Measurements from ENCODE around the gene ALG9. TPM values are rescaled to one million over a fixed set of nuclear protein-coding genes. Genes with fewer than 3 reads are reported as not detected.
A peak's percentile ranks its signal among the peaks of the same experiment; 100 is the strongest.

The ALG9 gene
- total and polyA plus RNA-seq, 10 of the 15 experiments (the other 5 are each of a cell fraction or from before 2014, with no cell fraction given): 10.8 to 41.6 (median 25.5) TPM

DNA sequence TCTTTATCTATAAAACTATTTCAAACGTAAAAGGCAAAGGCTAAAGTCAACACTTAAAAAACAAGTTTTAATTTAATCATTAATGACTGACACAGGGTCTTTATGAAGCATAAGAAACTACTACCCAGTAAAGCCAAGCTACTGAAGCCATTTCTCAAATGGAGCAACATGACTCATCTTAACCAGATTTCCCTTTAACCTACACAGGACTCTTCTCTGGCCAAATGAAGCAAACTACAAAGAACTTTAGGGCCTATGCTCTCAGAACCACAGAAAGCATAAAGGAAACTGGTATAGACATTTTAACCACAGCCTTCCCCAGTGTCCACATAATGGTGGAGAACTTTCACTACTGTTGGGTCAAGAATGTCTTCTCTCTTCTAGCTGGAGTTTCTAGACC lies 34.7 kb downstream of the ALG9 start (continued):
- TF ChIP-seq, protein P1, sequence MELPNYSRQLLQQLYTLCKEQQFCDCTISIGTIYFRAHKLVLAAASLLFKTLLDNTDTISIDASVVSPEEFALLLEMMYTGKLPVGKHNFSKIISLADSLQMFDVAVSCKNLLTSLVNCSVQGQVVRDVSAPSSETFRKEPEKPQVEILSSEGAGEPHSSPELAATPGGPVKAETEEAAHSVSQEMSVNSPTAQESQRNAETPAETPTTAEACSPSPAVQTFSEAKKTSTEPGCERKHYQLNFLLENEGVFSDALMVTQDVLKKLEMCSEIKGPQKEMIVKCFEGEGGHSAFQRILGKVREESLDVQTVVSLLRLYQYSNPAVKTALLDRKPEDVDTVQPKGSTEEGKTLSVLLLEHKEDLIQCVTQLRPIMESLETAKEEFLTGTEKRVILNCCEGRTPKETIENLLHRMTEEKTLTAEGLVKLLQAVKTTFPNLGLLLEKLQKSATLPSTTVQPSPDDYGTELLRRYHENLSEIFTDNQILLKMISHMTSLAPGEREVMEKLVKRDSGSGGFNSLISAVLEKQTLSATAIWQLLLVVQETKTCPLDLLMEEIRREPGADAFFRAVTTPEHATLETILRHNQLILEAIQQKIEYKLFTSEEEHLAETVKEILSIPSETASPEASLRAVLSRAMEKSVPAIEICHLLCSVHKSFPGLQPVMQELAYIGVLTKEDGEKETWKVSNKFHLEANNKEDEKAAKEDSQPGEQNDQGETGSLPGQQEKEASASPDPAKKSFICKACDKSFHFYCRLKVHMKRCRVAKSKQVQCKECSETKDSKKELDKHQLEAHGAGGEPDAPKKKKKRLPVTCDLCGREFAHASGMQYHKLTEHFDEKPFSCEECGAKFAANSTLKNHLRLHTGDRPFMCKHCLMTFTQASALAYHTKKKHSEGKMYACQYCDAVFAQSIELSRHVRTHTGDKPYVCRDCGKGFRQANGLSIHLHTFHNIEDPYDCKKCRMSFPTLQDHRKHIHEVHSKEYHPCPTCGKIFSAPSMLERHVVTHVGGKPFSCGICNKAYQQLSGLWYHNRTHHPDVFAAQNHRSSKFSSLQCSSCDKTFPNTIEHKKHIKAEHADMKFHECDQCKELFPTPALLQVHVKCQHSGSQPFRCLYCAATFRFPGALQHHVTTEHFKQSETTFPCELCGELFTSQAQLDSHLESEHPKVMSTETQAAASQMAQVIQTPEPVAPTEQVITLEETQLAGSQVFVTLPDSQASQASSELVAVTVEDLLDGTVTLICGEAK (IDR thresholded peaks at IDR 0.05; ENCODE audit: borderline replicate concordance): no peak
- TF ChIP-seq ZNF207 (IDR thresholded peaks at IDR 0.05; ENCODE audit: borderline replicate concordance) (no peak), SMAD1 (IDR thresholded peaks at IDR 0.05; ENCODE audit: low read depth, partially characterized antibody) (no peak), CREB1 (IDR thresholded peaks at IDR 0.05; ENCODE audit: low read depth) (no peak), RCOR1 (conservative IDR thresholded peaks at IDR 0.05; ENCODE audit: low read depth, low read length) (no peak), STAT1 (conservative IDR thresholded peaks at IDR 0.05) (no peak), ZNF384 (IDR thresholded peaks at IDR 0.05; ENCODE audit: borderline replicate concordance, low read depth, low read length) (no peak), ZNF274 (IDR thresholded peaks at IDR 0.05; ENCODE audit: insufficient read depth, insufficient read length) (no peak), TCF7 (IDR thresholded peaks at IDR 0.05; ENCODE audit: borderline replicate concordance) (no peak), EGR1 (IDR thresholded peaks at IDR 0.05; ENCODE audit: borderline replicate concordance in 1 of 2, low read depth in 2 of 2, low read length in 2 of 2) (no peak), BMI1 (IDR thresholded peaks at IDR 0.05; ENCODE audit: borderline replicate concordance) (no peak), MTA2 (IDR thresholded peaks at IDR 0.05; ENCODE audit: low read depth) (peak; percentile 28; the same call in 1 of the 2 replicates), JUND (IDR thresholded peaks at IDR 0.05; ENCODE audit: low read depth, low read length) (no peak), PML (IDR thresholded peaks at IDR 0.05; ENCODE audit: low read length) (no peak), HCFC1 (IDR thresholded peaks at IDR 0.05; ENCODE audit: low read length) (no peak), SRF (IDR thresholded peaks at IDR 0.05; ENCODE audit: low read depth in 2 of 2, low read length in 2 of 2) (no peak), NBN (IDR thresholded peaks at IDR 0.05) (no peak), TAF1 (IDR thresholded peaks at IDR 0.05; ENCODE audit: borderline replicate concordance, low read depth, low read length) (no peak), PAX5 (IDR thresholded peaks at IDR 0.05; ENCODE audit: borderline replicate concordance, low read depth, low read length) (no peak), HDAC2 (IDR thresholded peaks at IDR 0.05) (no peak), PKNOX1 (IDR thresholded peaks at IDR 0.05) (peak; percentile 47; the same call in 1 of the 2 replicates), RFX5 (IDR thresholded peaks at IDR 0.05; ENCODE audit: low read depth, low read length) (no peak), ATF7 (IDR thresholded peaks at IDR 0.05; ENCODE audit: low read depth) (peak; percentile 50), SMAD5 (IDR thresholded peaks at IDR 0.05; ENCODE audit: low read depth) (no peak), ZZZ3 (IDR thresholded peaks at IDR 0.05; ENCODE audit: control insufficient read depth, insufficient read length, low read depth) (no peak)
- TF ChIP-seq, protein P2, sequence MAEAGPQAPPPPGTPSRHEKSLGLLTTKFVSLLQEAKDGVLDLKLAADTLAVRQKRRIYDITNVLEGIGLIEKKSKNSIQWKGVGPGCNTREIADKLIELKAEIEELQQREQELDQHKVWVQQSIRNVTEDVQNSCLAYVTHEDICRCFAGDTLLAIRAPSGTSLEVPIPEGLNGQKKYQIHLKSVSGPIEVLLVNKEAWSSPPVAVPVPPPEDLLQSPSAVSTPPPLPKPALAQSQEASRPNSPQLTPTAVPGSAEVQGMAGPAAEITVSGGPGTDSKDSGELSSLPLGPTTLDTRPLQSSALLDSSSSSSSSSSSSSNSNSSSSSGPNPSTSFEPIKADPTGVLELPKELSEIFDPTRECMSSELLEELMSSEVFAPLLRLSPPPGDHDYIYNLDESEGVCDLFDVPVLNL (IDR thresholded peaks at IDR 0.05; ENCODE audit: low read depth, low read length): no peak
- TF ChIP-seq, protein P3, sequence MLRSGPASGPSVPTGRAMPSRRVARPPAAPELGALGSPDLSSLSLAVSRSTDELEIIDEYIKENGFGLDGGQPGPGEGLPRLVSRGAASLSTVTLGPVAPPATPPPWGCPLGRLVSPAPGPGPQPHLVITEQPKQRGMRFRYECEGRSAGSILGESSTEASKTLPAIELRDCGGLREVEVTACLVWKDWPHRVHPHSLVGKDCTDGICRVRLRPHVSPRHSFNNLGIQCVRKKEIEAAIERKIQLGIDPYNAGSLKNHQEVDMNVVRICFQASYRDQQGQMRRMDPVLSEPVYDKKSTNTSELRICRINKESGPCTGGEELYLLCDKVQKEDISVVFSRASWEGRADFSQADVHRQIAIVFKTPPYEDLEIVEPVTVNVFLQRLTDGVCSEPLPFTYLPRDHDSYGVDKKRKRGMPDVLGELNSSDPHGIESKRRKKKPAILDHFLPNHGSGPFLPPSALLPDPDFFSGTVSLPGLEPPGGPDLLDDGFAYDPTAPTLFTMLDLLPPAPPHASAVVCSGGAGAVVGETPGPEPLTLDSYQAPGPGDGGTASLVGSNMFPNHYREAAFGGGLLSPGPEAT (IDR thresholded peaks at IDR 0.05; ENCODE audit: low read depth): no peak

All from GM12878 (cell line).